ENCODE results near the gene HIPK1. TPM values are rescaled to one million over a fixed set of nuclear protein-coding genes. Genes with fewer than 3 reads are reported as not detected.

Gene HIPK1
- total RNA-seq, 4 donors from 2014 or later = 65.8 to 102 (median 84.7) TPM

GRCh38 chr1:113913312-113913668 lies 15.8 kb upstream of the HIPK1 start:
- Histone ChIP-seq H3K9me3 (no peaks in the 10 kb centered on the region), H3K27ac (peak overlapping the region in 1 of 3 donors; percentile 55), H3K36me3 (peaks cover 0 to 5% of the 10 kb centered on the region in 2 donors), H3K27me3 (no peaks in the 10 kb centered on the region), H3K4me3 (replicated peaks in 1 of 3) (no peak overlapping the region), H3K4me1 (peaks cover 8 to 11% of the 10 kb centered on the region in 2 donors)
- TF ChIP-seq CTCF (IDR thresholded peaks at IDR 0.05) (no peak), POLR2A (IDR thresholded peaks at IDR 0.05) (no peak)
- intact Hi-C loops (cut with DNase I) = no loop called here
- 64 to 80% methylated on average over 3 of the region's 3 CpGs for WGBS, 2 donors
- DNase-seq = no peak

GRCh38 chr1:113913887-113914664 lies 15.0 kb upstream of the HIPK1 start:
- Histone ChIP-seq H3K9me3 (no peaks in the 10 kb centered on the region), H3K4me1 (peaks cover 8 to 11% of the 10 kb centered on the region in 2 donors), H3K4me3 (replicated peaks in 1 of 3) (no peak overlapping the region), H3K27ac (no peak overlapping the region), H3K36me3 (peaks cover 0 to 5% of the 10 kb centered on the region in 2 donors), H3K27me3 (no peaks in the 10 kb centered on the region)
- TF ChIP-seq POLR2A (IDR thresholded peaks at IDR 0.05) (no peak), CTCF (IDR thresholded peaks at IDR 0.05) (no peak)
- 91 to 94% methylated on average over 5 of the region's 5 CpGs for WGBS, 2 donors
- intact Hi-C loops (cut with DNase I) = no loop called here
- no peak for DNase-seq

GRCh38 chr1:113916974-113917373 lies 12.2 kb upstream of the HIPK1 start:
- Histone ChIP-seq H3K4me3 (replicated peaks in 1 of 3) (no peak overlapping the region), H3K36me3 (no peaks in the 10 kb centered on the region), H3K27me3 (no peaks in the 10 kb centered on the region), H3K9me3 (no peaks in the 10 kb centered on the region), H3K4me1 (peaks cover 8 to 11% of the 10 kb centered on the region in 2 donors), H3K27ac (no peak overlapping the region)
- 91 to 99% methylated on average over 5 of the region's 5 CpGs for WGBS, 2 donors
- no peak for DNase-seq
- no peak for TF ChIP-seq POLR2A (IDR thresholded peaks at IDR 0.05)
- TF ChIP-seq CTCF (IDR thresholded peaks at IDR 0.05) = no peak
- intact Hi-C loops (cut with DNase I) = no loop called here

GRCh38 chr1:113917400-113918082 lies 11.6 kb upstream of the HIPK1 start:
- no peak for TF ChIP-seq CTCF (IDR thresholded peaks at IDR 0.05)
- no peak for TF ChIP-seq POLR2A (IDR thresholded peaks at IDR 0.05)
- WGBS, 2 donors = 79 to 92% methylated on average over 2 of the region's 2 CpGs
- H3K36me3 ChIP-seq = no peaks in the 10 kb centered on the region
- H3K4me3 ChIP-seq (replicated peaks in 1 of 3) = no peak overlapping the region
- no peaks in the 10 kb centered on the region for H3K9me3 ChIP-seq
- peaks cover 8 to 9% of the 10 kb centered on the region in 2 donors for H3K4me1 ChIP-seq
- no peak overlapping the region for H3K27ac ChIP-seq
- no peaks in the 10 kb centered on the region for H3K27me3 ChIP-seq
- intact Hi-C loops (cut with DNase I) = no loop called here
- DNase-seq = no peak

- intact Hi-C loops (cut with DNase I) = no loop called here
- H3K36me3 ChIP-seq = no peaks in the 10 kb centered on the region
- H3K27me3 ChIP-seq = no peaks in the 10 kb centered on the region
- peaks cover 2% of the 10 kb centered on the region in 2 donors for H3K4me1 ChIP-seq
- TF ChIP-seq POLR2A (IDR thresholded peaks at IDR 0.05) = no peak
- TF ChIP-seq CTCF (IDR thresholded peaks at IDR 0.05) = no peak
- no peaks in the 10 kb centered on the region for H3K9me3 ChIP-seq
- H3K4me3 ChIP-seq (replicated peaks in 1 of 3) = no peak overlapping the region
- H3K27ac ChIP-seq = no peak overlapping the region
- DNase-seq = no peak
Observed at GRCh38 chr1:113918243-113918642, 10.9 kb upstream of the HIPK1 start.
